Activated CD8-positive, alpha-beta memory T cell treated with anti-CD3 and anti-CD28 coated beads for 4 hours (primary cell): ENCODE data around the gene TMEM44.
A peak's percentile ranks its signal among the peaks of the same experiment; 100 is the strongest.

Experiments
- DNase-seq, 2 donors: peaks; one replicate each; pipeline ENCODE4 v3.0.0-alpha.2; 2020; ENCODE audit warnings: low read depth in 2 of 2

TMEM44 gene

DNA sequence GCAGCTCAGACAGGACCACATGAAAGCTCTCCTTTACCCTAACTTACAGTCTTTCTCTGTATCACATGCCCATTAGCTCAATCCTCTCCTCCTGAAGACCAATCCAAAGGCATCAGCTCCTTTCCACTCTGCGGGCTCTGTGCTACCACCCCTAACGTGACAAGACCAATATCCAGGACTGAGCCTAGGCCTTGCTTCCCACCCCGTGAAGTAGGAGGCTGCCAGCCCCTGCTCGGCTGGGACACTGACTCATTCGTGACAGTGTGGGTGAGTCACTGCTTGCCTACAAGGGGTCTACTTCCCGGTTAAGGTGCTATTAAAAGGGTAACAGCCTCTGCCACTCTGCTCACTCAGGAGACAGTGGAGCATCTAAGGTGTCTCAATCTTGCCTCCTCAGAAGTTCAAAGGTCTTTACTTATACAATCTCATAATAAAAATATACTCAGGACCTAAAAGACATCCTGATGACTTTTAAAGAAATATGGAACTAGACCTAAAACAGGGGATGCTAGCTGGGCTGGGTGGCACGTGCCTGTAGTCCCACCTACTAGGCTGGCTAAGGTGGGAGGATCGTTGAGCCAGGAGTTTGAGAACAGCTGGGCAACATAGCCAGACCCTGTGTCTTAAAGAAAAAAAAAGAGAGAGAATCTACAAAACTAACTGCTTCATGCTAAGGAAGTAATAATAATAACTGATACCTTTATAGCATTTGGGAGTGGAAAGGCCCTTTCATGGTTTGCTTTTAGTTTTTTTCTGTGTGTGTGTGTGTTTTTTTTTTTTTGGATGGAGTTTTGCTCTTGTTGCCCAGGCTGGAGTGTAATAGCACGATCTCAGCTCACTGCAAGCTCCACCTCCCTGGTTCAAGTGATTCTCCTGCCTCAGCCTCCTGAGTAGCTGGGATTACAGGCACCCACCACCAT lies 55.0 kb downstream of the TMEM44 start:
- DNase-seq = peak in 1 of 2 donors; percentile 30

DNA sequence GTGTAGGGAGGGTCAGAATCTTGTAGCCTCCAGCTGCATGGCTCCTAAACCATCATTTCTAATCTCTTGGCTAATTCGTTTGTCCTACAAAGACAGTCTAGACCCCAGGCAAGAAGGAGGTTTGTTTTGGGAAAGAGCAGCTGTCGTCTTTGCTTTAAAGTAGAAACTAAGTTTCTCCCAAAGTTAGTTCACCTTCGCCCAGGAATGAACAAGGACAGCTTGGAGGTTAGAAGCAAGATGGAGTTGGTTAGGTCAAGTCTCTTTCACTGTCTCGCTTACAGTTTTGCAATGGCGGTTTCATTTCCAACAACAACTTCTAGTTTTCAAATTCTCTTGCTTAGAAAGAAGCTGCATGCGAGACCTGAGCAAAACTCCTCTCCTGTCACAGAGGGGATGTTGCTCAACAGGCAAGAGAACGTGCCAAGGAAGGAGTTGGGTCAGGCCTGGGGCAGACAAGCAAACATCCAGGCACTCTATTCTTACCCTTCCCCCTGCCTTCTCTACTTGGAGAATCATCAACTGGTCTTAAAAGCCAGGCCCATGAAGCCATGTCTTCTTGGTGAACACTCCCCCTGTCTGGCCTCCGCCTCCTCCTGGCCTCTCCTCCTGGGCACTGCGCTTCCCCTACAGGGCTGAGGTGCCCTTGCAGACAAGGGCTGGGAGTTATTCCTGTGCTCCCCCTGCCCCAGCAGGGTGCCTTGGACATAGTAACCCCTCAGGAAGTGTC lies 57.6 kb downstream of the TMEM44 start:
- no peak for DNase-seq

DNA sequence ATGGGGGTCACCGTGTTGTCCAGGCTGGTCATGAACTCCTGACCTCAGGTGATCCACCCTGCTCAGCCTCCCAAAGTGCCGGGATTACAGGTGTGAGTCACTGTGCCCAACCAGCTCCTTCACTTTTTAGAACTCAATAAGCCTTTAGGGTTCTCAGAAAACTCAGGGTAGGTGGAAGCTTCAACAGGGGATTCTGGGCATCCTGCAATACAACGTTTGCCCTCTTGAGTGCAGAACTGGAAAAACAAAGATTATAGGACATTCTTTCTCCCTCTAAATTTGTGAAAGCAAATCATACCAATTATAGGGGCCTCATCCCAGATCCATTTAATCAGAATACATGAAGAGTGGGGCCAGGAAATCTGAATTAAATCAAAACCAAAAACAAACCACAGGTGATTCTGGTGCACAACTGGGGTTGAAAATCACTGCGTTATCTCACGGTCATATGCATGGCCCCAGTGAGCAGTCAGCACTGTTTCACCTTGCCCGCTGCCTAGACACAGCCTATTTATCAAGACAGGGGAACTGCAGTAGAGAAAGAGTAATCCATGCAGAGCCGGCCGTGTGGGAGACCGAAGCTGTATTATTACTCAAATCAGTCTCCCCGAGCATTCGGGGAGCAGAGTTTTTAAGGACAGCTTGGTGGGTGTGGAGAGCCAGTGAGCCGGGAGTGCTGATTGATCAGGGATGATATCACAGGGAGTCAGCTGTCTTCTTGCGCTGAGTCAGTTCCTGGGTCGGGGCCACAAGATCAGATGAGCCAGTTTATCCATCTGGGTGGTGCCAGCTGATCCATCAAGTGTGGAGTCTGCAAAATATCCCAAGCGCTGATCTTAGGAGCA lies 58.4 kb downstream of the TMEM44 start:
- DNase-seq = no peak

DNA sequence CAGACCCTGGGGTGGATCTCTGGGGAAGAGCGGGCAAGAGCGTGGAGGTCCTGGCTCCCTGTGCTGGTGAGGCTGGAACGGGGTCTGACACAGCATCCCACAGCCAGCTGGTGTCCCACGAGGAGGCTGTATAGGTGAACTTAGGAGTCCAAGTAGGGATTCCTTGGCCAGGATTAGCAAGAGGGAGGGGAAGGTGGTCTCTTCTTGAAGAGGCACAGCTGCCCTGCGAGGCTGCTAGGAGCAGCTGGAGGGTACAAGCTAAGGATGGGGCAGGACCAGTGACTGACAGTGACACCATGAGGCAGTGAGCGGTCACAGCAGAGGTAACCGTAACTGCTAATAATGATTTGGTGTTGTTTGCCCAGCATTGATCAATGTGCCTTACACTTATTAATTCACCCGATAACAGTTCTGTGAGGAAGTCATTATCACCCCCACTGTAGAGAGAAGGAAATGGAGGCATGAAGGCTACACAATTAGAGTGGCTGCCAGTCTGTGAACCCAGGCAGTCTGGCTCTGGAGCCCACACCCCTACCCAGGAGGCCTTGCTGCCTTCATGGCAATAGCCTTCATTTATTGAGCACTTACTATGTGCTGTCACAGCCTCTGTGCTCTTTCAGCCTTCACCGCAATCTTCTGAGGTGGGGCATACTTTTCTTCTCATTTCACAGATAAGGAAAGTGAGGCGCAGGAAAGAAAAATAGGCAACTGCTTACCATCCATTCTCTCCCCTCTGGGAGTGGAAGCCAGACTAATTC lies 59.4 kb downstream of the TMEM44 start:
- DNase-seq = no peak

DNA sequence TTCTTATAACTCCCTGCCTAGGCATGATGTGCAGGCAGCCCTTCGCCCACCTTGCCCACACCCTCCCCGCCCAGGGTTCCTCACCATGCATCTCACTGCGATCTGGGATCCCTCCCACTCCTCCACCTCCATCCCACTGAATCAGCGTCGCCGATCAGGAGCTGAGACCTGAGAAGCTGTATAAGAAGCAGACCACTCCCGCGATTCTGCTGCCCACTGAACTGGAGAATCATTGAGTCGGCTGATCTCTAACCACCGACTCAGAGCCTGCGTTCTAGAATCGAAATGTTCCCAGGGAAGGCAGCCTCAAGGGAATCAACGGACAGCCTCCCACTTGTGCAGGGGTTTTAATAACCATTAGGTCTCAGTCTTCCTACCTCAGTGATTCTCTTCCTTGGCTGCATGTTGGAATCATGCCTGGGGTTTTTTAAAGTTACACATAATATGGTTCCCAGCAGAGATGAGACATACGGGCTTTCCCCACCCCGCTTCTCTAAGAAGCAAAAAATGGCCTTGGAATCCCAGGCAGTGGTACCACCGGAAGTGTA lies 60.2 kb downstream of the TMEM44 start:
- DNase-seq = no peak

DNA sequence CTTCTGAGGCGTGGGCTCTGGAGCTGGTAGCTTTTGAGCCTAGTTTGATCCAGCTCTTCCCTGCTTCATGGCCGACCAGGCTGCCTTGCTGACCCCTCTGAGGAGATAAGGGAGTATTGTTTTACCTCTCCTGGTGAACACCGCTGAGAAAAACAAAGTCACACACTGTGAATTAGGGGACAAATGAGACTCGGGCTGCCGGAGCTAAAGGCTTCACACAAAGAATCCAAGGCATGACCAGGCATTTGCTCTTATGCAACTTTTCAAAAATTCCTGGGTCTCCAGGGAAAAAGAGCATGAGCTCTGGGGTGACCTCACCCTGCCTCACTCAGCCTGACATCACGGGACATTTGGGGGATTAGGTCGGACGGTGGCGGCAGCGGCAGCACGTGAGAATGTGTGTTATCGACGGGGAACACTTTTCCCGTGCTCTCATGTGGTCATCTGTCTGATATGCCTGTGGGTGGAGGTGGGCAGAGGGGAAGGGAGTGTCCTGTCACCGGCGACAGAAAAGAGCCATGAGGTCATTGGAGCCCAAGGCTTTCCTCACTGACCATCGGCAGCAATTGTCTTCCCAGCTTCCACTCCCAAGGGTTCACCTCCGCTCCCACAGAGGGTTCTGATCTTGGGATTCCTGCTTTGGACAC lies 61.0 kb downstream of the TMEM44 start:
- DNase-seq = no peak

DNA sequence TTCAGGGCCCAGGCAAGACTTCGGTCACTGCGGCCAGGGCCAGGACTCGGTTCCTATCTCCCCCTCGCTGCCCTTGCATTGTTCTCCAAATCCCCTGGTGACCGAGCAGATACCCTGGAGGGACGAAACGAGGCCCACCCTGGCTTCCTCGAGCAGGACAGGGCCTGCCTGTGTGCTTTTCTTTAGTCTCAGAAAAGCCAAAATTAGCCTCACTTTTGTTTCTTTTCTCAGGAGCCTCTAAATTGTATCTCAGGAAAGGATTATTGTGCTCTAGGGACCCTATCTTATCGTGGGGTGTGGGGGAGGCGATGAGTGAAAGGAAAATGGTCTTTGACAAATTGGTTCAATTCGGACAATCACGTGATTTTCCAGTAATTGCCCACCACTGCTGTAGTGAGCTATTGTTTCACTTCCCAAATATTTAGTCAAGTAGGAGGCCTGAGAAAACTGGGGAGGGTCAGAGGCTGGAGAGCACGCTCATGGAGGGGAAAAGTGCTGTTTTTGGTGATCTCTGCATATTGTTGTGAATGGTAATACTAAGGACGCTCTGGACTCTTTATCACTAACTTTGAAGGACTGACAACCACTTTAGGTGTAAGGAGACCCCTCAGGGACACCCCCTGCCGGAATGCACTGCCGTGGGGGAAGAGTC lies 61.6 kb downstream of the TMEM44 start:
- no peak for DNase-seq

DNA sequence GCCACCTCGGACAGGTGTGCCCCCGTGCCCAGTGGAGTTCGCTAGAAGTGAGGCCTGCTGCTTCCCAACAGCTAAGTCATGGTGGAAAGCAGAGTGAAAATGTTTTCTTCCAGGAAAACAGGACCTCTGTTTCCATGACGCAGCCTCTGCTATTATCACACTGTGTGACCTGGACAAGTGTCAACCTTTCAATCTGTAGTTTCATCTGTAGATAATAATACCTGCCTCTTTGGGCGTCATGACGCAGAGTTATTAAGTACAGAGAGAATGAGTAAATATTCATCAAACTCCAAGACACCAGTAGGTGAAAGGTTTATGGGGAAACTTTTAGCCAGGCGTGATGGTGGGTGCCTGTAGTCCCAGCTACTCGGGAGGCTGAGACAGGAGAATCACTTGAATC lies 62.3 kb downstream of the TMEM44 start:
- no peak for DNase-seq

DNA sequence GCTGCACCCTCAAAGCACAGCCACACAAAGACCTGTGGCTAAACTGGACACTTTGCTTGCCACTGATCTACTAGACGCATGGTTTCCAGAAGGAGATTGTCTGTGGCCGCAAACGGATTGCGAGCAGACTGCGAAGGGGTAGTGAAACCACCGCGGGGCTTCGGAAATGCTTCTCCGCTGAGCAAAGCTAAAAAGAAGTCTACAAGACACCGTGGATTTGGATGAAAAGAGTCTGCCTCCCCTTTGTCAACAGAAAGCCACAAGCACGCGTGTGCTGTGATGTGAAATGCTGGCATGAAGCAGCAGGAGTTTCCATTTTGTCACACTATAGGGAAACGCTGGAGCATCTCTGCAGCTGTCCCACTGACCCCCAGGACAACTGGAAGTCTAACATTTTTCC lies 63.0 kb downstream of the TMEM44 start:
- no peak for DNase-seq

DNA sequence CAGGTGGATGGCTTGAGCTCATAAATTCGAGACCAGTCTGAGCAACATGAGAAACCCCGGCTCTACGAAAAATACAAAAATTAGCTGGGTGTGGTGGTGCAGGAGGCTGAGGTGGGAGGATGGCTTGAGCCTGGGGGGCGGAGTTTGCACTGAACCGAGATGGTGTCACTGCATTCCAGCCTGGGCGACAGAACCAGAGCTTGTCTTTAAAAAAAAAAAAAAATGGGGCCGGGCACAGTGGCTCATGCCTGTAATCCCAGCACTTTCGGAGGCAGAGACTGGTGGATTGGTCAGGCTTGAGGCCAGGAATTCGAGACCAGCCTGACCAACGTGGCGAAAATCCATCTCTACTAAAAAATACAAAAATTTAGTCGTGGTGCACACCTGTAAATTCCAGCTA lies 64.0 kb downstream of the TMEM44 start:
- no peak for DNase-seq

DNA sequence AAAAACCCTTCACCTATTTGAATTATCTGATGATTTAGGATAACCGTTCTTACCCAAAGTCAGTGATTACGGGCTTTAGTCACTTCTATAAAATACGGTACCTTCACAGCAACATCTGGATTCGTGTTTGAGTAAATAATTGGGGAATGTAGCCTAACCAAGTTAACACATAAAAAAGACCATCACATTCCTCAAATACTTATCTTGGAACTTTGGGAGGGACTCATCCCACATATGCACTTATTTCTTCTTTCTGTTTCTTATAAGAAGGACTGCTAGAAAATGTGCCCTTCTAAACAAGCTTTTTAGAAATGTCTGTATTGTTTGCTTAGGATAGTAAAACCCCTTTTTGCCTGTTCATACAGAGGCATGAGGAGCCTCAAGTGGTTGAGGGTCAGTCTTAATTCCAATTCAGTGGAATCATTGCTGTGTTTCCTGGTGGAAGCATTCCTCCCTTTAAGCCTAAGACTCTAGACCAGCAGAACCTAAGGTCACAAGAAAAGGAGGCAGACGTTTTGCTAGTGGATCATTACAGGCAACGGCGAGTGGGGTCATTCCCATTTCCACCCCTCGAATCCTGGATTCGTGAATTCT lies 67.5 kb downstream of the TMEM44 start:
- no peak for DNase-seq

DNA sequence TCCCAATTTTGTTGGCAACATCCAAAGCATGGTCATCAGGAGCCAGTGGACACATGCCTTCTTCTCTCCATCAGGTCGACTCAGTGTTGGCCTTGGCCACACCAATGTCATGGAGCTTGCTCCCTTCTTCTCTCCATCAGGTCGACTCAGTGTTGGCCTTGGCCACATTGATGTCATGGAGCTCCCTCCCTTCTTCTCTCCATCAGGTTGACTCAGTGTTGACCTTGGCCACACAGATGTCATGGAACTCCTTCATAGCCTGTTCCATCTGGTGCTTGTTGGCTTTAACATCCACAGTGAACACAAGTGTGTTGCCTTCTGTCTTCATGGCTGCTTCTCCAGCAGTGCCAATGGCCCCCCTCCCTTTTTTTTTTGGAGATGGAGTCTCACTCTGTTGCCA lies 70.2 kb downstream of the TMEM44 start:
- no peak for DNase-seq

DNA sequence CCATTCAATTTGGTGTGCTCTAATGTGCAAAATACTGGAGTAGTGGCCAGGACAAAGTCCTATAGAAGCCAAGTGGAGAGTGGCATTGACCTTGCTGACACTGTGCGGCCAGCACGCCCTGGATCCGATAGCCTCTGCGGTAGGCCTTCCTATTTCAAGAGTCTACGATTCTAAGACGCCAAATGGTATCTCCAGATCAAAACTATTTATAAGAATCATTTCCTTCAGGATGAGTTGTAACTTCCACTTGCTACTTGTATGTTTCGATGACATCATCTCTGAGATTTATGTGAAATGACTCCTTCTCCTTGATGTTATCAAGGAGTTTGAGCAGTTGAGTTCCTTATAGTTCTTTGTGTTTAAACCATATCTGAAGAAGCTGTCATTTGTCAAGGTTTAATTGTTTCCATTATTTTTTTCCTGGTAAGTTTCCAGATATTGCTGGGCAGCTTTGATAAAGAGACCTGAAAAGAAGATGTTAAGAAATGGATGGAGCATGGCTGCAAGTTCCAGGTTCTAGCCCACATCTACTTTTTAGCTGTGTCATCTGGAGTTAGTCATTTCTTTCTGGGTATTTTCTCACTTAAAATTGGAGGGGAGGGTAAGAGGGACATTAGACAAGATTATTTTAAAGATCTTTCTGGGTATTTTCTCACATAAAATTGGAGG lies 71.8 kb downstream of the TMEM44 start:
- DNase-seq = no peak

DNA sequence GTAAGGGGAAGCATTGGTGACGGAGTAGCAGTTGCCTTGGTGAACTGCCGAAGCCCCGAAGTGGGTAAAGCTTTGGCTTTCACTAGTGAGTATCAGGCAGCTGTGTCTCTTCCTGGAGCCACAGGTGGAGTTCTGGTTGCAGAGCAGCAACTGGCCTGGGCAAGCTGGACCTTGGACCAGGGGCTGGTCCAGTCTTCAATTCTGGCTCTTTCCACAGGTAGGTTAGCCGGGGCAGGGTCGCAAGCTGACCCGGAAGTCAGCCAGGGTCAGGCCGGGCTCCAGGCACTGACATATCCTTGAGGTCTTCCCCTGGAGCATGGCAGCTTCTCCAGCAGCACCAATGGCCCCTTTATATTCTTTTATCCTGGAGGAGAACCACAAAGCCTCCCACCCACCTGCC lies 73.2 kb downstream of the TMEM44 start:
- DNase-seq = no peak

DNA sequence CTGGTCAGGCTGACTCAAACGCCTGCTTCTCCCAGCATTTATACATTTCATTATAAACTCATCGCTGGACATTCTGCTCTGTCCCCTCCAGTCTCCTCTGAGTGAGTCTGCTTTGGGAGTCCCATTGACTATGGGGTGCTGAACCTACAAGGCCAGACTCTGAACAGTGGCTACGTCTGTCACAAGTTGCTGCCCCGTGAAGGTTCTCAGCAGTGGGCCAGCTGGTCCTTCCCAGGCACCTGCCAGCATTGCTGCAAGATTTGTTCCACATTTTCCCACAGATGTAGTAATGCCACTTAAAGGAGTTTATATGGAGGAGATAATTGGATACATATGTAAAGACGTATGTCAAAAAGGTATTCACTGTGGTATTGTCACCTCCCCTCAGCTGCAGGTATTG lies 73.7 kb downstream of the TMEM44 start:
- no peak for DNase-seq

DNA sequence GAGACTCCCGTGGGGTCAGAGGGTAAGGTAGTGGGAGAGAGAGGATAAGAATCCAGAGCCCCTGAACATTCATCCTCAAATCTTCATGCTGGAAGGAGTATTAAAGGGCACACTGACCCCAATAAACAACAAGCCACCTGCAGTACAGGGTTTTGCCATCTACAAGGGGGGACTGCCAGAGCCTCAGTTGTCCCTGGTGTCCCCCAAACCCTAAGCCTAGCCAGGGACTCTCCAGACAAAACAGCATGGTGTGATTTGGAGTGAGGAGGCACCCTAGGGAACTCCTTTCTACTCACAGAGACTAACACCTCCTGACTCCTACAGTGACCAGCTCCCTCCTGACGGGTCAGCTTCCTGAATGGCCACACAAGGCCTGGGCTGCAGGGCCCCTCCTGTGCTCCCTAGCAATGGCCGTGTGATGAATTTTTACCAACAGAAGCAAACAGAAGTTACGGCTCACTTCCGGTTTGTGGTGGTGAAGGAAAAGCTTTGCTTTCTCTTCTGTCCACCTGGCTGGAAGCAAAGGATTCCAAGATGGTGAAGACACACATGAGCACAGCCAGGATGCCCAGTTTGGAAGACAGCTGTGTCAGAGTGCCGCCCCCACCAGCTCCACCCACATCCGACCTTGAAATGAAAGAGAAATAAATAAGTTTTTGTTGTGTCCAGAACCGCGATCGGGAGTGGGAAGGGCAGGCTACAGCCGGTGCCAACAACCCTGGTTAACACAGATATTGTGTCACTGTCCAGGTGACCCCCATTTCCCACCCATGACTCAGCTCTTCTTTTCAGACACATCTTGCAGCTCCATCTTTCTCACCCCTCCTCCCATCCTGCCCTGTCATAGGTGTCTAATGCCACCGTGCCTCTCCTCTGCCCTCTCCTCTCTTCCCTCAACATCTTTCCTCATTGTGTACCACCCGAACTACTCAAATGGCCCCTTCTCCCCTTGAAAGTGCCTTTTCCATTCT lies 76.8 kb downstream of the TMEM44 start:
- no peak for DNase-seq

DNA sequence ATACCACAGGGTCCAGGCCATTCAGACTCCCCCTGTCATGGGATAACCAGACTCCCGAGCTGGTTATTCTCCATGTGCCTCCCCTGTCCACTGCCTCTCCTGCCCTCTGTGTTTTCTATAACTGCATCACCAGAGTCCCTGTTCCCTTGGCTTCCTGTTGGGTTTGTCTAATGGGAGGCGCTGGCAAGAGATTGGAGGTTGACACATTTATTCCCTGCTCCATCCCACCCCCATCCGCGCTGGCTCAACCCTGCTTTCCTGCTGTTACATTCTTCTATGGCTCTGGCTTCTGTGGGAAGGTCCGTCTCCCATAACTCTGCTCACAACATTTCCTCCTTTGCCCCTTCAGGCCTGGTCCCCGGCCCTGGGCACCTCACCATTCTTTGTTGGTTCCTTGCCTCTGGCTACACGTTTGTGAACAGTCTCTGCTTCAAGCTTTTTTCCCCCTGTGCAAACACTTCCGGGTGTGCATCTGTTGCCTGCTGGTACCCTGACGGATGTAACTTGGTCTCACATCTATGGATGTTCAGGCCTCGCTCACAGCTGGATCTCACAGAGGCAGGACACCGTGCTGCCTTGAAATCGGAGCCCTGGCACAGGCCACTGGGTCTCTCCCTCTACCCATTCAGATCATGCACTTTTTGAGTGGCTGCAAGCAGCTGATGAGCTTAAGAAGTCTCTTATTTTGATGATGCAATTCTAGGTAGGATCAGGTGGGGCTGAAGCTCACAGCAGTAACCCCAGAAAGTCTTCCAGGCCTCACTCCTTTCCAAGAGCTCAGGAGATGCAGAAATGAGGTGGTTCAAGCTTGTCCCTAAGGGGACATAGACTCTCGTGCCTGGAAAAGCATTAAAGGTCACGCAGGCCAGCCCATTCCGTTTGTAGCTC lies 77.8 kb downstream of the TMEM44 start:
- DNase-seq = no peak
